ENCODE results near the gene INSIG2. TPM values are rescaled to one million over a fixed set of nuclear protein-coding genes. Genes with fewer than 3 reads are reported as not detected.

Gene INSIG2
- total RNA-seq, 1 experiment from 2014 or later = 8.7 TPM

- no peak overlapping the region for H4K5ac ChIP-seq (ENCODE audit: insufficient read length, low read depth, low read length)
- no peak overlapping the region for H4K91ac ChIP-seq (ENCODE audit: insufficient read length, low read depth, low read length)
- Mint-ChIP-seq H3K4me3 (no peak overlapping the region), H3K27me3 (ENCODE audit: low read depth) (peaks cover 15% of the 10 kb centered on the region), H3K9me3 (peaks cover 4 to 5% of the 10 kb centered on the region in 2 experiments; a peak in 3 of 5 replicates), H3K4me1 (no peaks in the 10 kb centered on the region), H3K36me3 (ENCODE audit: insufficient read depth in 1 of 3, low read depth in 3 of 3) (peaks cover 0 to 4% (median 0%) of the 10 kb centered on the region in 3 experiments; a peak in 1 of 7 replicates), H3K27ac (no peak overlapping the region)
- H2BK120ac ChIP-seq (ENCODE audit: low read depth, low read length, poor library complexity, severe bottlenecking) = no peak overlapping the region
- H3K4me2 ChIP-seq (ENCODE audit: insufficient read depth, insufficient read length, low read length) = no peak overlapping the region
- no peak overlapping the region for H4K8ac ChIP-seq (replicated peaks; ENCODE audit: insufficient read length, low read depth, low read length)
- H4K20me1 ChIP-seq (ENCODE audit: control insufficient read depth, insufficient read depth, insufficient read length) = no peaks in the 10 kb centered on the region
- no peak overlapping the region for H3K14ac ChIP-seq (ENCODE audit: insufficient read depth, low read length)
- WGBS (ENCODE audit: extremely low coverage, insufficient read length, low lambda C conversion rate) = no CpG with 5 or more reads among the region's 7 CpGs
- H2AK5ac ChIP-seq (ENCODE audit: insufficient read length, low read length) = no peak overlapping the region
- no peak for TF ChIP-seq CTCF (conservative IDR thresholded peaks at IDR 0.05)
- no peak overlapping the region for H3K4ac ChIP-seq (ENCODE audit: low read depth, low read length)
- no peak overlapping the region for H3K56ac ChIP-seq (ENCODE audit: insufficient read length, low read depth, low read length)
- H3K27ac ChIP-seq (ENCODE audit: insufficient read length, low read depth, low read length) = no peak overlapping the region
- no peak overlapping the region for H2BK15ac ChIP-seq (ENCODE audit: low read depth, low read length)
- H3K79me2 ChIP-seq (ENCODE audit: insufficient read depth, low read length) = no peaks in the 10 kb centered on the region
- H3K9ac ChIP-seq (ENCODE audit: extremely low read depth, insufficient read length, low read length) = no peak overlapping the region
- no peak overlapping the region for H3K23ac ChIP-seq (ENCODE audit: insufficient read length, low read depth, low read length)
- H2BK5ac ChIP-seq (ENCODE audit: insufficient read length, low read length) = no peak overlapping the region
- H2BK12ac ChIP-seq (ENCODE audit: insufficient read length, low read depth, low read length) = no peak overlapping the region
- H3K4me1 ChIP-seq (ENCODE audit: insufficient read depth, low read length) = no peaks in the 10 kb centered on the region
- no peak overlapping the region for H3K18ac ChIP-seq (ENCODE audit: insufficient read length, low read depth, low read length)
- no peak overlapping the region for H2BK20ac ChIP-seq (ENCODE audit: low read depth, low read length, poor library complexity, severe bottlenecking)
- no peak overlapping the region for H3T11ph ChIP-seq (ENCODE audit: low read length)
- no peaks in the 10 kb centered on the region for H3K9me3 ChIP-seq (ENCODE audit: control insufficient read depth, low read depth, low read length)
- H3K79me1 ChIP-seq (ENCODE audit: insufficient read depth, low read depth, low read length, poor library complexity, severe bottlenecking) = no peaks in the 10 kb centered on the region
- H3K27me3 ChIP-seq (ENCODE audit: insufficient read depth, low read length) = no peaks in the 10 kb centered on the region
- H3K23me2 ChIP-seq (ENCODE audit: insufficient read length, low read depth, low read length, poor library complexity, severe bottlenecking) = no peaks in the 10 kb centered on the region
- no peak for DNase-seq
- H2AFZ ChIP-seq (ENCODE audit: low read length) = no peak overlapping the region
Measured at GRCh38 chr2:118040891-118041290, 47.4 kb upstream of the INSIG2 start.

Measured in H9 (cell line).